GM15510 (cell line): ENCODE data around the gene FOXD4L4.
"Not testable (repeated sequence)": the region's sequence is repeated elsewhere in the genome, so short reads cannot be mapped to it uniquely, and the experiment has no call there.

Source experiments
- POLR2A ChIP-seq: IDR thresholded peaks from 3 replicates; pipeline ENCODE4 v1.6.1; 2011; ENCODE audit warnings: borderline replicate concordance; ENCODE audit not compliant: insufficient read length; ENCODE audit errors: extremely low read depth

FOXD4L4 gene

GRCh38 chr9:65737096-65737564 lies at the start of gene FOXD4L4:
FOXD4L4 (plus strand) TSS chr9:65737146; CDS start chr9:65737146, 0 bp downstream.
- TF ChIP-seq POLR2A: not testable (repeated sequence)
